Endodermal cell (in vitro differentiated cells): ENCODE measurements around the gene ZNF804A. TPM values are rescaled to one million over a fixed set of nuclear protein-coding genes. Genes with fewer than 3 reads are reported as not detected.

Experiments used
- DNase-seq: peaks from one replicate; pipeline ENCODE4 v3.0.0-alpha.2; 2017
- H3K27ac ChIP-seq: 2 replicates; pipeline ENCODE4 v1.5.1; 2013; ENCODE audit warnings: mild to moderate bottlenecking, low read depth, low read length, moderate library complexity
- H3K27me3 ChIP-seq: 2 replicates; pipeline ENCODE4 v1.6.1; 2013; ENCODE audit warnings: mild to moderate bottlenecking, low read length, moderate library complexity; ENCODE audit not compliant: insufficient read depth, control insufficient read depth, poor library complexity, severe bottlenecking
- H3K36me3 ChIP-seq: 2 replicates; pipeline ENCODE4 v1.7.0; 2013; ENCODE audit warnings: mild to moderate bottlenecking, low read length, moderate library complexity; ENCODE audit not compliant: control insufficient read depth, insufficient read depth
- H3K4me1 ChIP-seq: one replicate; pipeline ENCODE4 v1.7.0; 2013; ENCODE audit warnings: low read length; ENCODE audit not compliant: control insufficient read depth, insufficient read depth
- H3K4me3 ChIP-seq: 2 replicates; pipeline ENCODE4 v1.5.1; 2013; ENCODE audit warnings: mild to moderate bottlenecking, low read length, moderate library complexity
- H3K9ac ChIP-seq: 2 replicates; pipeline ENCODE4 v1.6.1; 2013; ENCODE audit warnings: mild to moderate bottlenecking, low read length, moderate library complexity; ENCODE audit not compliant: poor library complexity, severe bottlenecking; ENCODE audit errors: extremely low read depth
- H3K9me3 ChIP-seq: 2 replicates; pipeline ENCODE4 v1.6.1; 2013; ENCODE audit warnings: mild to moderate bottlenecking, low read length, moderate library complexity; ENCODE audit not compliant: control insufficient read depth
- H3K27ac Mint-ChIP-seq: 2 replicates; pipeline ENCODE4 v1.8.0; 2020; ENCODE audit warnings: mixed read lengths
- H3K27me3 Mint-ChIP-seq: 2 replicates; pipeline ENCODE4 v1.8.0; 2021; ENCODE audit warnings: mild to moderate bottlenecking, mixed read lengths; ENCODE audit not compliant: insufficient read depth
- H3K36me3 Mint-ChIP-seq: 2 replicates; pipeline ENCODE4 v1.8.0; 2020; ENCODE audit warnings: low read depth, mixed read lengths
- H3K4me1 Mint-ChIP-seq: 2 replicates; pipeline ENCODE4 v1.8.0; 2020; ENCODE audit warnings: mixed read lengths
- H3K4me3 Mint-ChIP-seq: 2 replicates; pipeline ENCODE4 v1.8.0; 2020; ENCODE audit warnings: mild to moderate bottlenecking, moderate library complexity, mixed read lengths
- H3K9me3 Mint-ChIP-seq: 2 replicates; pipeline ENCODE4 v1.8.0; 2020; ENCODE audit warnings: mild to moderate bottlenecking, mixed read lengths
- WGBS, 2 experiments: methylation state at CpG; one replicate each; pipeline versions ENCODE4 v1.1.5 to v1.1.7; 2013; ENCODE audit warnings: missing lambda C conversion rate in 2 of 2, mixed read lengths in 1 of 2; ENCODE audit not compliant: insufficient coverage in 1 of 2, insufficient read length in 1 of 2; 5-methylcytosine and 5-hydroxymethylcytosine counted together
- total RNA-seq, 2 donors: library from RNA; stranded (reverse); fragmentation: NEBNext Ultra II Directional in 1 of 2; extraction: Animal tissue kit (Norgen Biotek cat#: 25700) in 1 of 2; gene quantifications; 2 replicates in 1 of 2; 3 replicates in 1 of 2; pipeline ENCODE4 v1.2.1, GENCODE V29; 2021
- TF ChIP-seq, protein P1 (sequence below): fragments of 200-600 bp; sonication (generic); conservative IDR thresholded peaks from 2 replicates; pipeline ENCODE4 v1.5.0; 2021; ENCODE audit warnings: antibody characterized with exemption, mild to moderate bottlenecking

Gene ZNF804A
- total RNA-seq, 2 donors from 2014 or later: 0.15 TPM; not detected in 1

DNA sequence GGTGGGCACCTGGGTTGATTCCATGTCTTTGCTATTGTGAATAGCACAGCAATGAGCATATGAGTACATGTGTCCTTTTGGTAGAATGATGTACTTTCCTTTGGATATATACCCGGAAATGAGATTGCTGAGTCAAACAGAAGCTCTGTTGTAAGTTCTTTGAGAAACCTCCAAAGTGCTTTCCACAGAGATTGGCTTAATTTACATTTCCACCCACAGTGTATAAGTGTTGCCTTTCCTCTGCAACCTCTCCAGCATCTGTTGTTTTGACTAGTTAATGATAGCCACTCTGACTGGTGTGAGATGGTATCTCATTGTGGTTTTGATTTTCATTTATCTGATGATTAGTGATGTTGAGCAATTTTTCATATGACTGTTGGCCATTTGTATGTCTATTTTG, 194.8 kb downstream of the ZNF804A start:
- no peak overlapping the region for H3K4me3 ChIP-seq
- Mint-ChIP-seq H3K27ac (no peak overlapping the region), H3K27me3 (no peaks in the 10 kb centered on the region), H3K4me3 (no peak overlapping the region), H3K4me1 (peaks cover 8% of the 10 kb centered on the region), H3K9me3 (peaks cover 8% of the 10 kb centered on the region), H3K36me3 (no peaks in the 10 kb centered on the region)
- DNase-seq: no peak
- no peak overlapping the region for H3K9ac ChIP-seq
- WGBS, 2 experiments: 91 to 95% methylated on average over 1 of the region's 1 CpG
- H3K27me3 ChIP-seq: no peaks in the 10 kb centered on the region
- no peaks in the 10 kb centered on the region for H3K36me3 ChIP-seq
- TF ChIP-seq, protein P1, sequence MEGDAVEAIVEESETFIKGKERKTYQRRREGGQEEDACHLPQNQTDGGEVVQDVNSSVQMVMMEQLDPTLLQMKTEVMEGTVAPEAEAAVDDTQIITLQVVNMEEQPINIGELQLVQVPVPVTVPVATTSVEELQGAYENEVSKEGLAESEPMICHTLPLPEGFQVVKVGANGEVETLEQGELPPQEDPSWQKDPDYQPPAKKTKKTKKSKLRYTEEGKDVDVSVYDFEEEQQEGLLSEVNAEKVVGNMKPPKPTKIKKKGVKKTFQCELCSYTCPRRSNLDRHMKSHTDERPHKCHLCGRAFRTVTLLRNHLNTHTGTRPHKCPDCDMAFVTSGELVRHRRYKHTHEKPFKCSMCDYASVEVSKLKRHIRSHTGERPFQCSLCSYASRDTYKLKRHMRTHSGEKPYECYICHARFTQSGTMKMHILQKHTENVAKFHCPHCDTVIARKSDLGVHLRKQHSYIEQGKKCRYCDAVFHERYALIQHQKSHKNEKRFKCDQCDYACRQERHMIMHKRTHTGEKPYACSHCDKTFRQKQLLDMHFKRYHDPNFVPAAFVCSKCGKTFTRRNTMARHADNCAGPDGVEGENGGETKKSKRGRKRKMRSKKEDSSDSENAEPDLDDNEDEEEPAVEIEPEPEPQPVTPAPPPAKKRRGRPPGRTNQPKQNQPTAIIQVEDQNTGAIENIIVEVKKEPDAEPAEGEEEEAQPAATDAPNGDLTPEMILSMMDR: no peak
- H3K27ac ChIP-seq: no peak overlapping the region
- H3K4me1 ChIP-seq: no peaks in the 10 kb centered on the region
- no peaks in the 10 kb centered on the region for H3K9me3 ChIP-seq

DNA sequence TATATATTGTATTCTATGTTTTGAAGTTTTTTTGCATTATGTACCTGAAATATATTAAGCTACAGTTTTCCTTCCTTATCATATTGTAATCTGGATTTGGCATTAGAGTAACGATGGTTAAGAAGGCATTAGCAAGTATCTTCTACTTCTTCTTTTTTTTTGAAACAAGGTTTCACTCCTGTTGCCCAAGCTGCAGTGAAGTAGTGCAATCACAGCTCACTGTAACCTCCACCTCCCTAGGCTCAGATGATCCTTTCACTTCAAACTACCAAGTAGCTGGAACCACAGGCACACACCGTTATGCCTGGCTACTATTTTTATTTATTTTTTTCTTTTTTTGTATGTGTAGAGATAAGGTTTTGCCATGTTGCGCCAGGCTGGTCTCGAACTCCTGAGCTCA, 201.1 kb downstream of the ZNF804A start:
- H3K4me3 ChIP-seq: no peak overlapping the region
- H3K9ac ChIP-seq: no peak overlapping the region
- 92 to 100% methylated on average over 2 to 4 of the region's 4 CpGs for WGBS, 2 experiments
- H3K9me3 ChIP-seq: no peaks in the 10 kb centered on the region
- TF ChIP-seq, protein P1: no peak
- no peaks in the 10 kb centered on the region for H3K9me3 Mint-ChIP-seq
- H3K36me3 ChIP-seq: no peaks in the 10 kb centered on the region
- H3K27me3 ChIP-seq: no peaks in the 10 kb centered on the region
- H3K4me1 ChIP-seq: no peaks in the 10 kb centered on the region
- no peaks in the 10 kb centered on the region for H3K27me3 Mint-ChIP-seq
- DNase-seq: no peak
- no peak overlapping the region for H3K27ac ChIP-seq
- no peaks in the 10 kb centered on the region for H3K36me3 Mint-ChIP-seq
- no peak overlapping the region for H3K27ac Mint-ChIP-seq
- no peak overlapping the region for H3K4me3 Mint-ChIP-seq
- H3K4me1 Mint-ChIP-seq: peaks cover 13% of the 10 kb centered on the region

GRCh38 chr2:184814421-184814820, 216.1 kb downstream of the ZNF804A start:
- DNase-seq: no peak
- Mint-ChIP-seq H3K27ac (no peak overlapping the region), H3K4me3 (no peak overlapping the region), H3K27me3 (no peaks in the 10 kb centered on the region), H3K36me3 (no peaks in the 10 kb centered on the region), H3K4me1 (peaks cover 9% of the 10 kb centered on the region), H3K9me3 (no peaks in the 10 kb centered on the region)
- 55% methylated on average over 3 of the region's 3 CpGs; no CpG with 5 or more reads in 1 of the 2 experiments for WGBS, 2 experiments
- Histone ChIP-seq H3K27ac (peak overlapping the region; percentile 27), H3K27me3 (no peaks in the 10 kb centered on the region), H3K4me1 (no peaks in the 10 kb centered on the region), H3K9ac (no peak overlapping the region), H3K4me3 (no peak overlapping the region), H3K36me3 (no peaks in the 10 kb centered on the region), H3K9me3 (no peaks in the 10 kb centered on the region)
- TF ChIP-seq, protein P1: no peak
